Aorta (tissue), 5 donors: ENCODE results near the gene RPS6KA4. TPM values are rescaled to one million over a fixed set of nuclear protein-coding genes. Genes with fewer than 3 reads are reported as not detected.

Experiments
- ATAC-seq: fragments of 200-7000 bp; cut with Tn5 transposase; one replicate; pipeline ENCODE4 v1.9.1; 2022; ENCODE audit warnings: moderate library complexity; ENCODE audit not compliant: low FRiP score
- DNase-seq, 2 donors: peaks; one replicate each; pipeline ENCODE4 v3.0.0-alpha.2; 2020
- H3K27ac ChIP-seq, 2 donors: one replicate each; pipeline ENCODE4 v1.5.1; 2013; ENCODE audit warnings: low read length in 2 of 2, mild to moderate bottlenecking in 2 of 2, moderate library complexity in 2 of 2, control low read depth in 1 of 2, inconsistent platforms in 1 of 2, low read depth in 1 of 2
- H3K27me3 ChIP-seq, 2 donors: one replicate each; pipeline ENCODE4 v1.6.1; 2013; ENCODE audit warnings: control low read depth in 1 of 2, low read length in 1 of 2, mild to moderate bottlenecking in 1 of 2, moderate library complexity in 1 of 2; ENCODE audit not compliant: insufficient read depth in 2 of 2, control insufficient read depth in 1 of 2
- H3K36me3 ChIP-seq, 2 donors: one replicate each; pipeline ENCODE4 v1.6.1; 2013; ENCODE audit warnings: control low read depth in 1 of 2, low read length in 1 of 2, mild to moderate bottlenecking in 1 of 2; ENCODE audit not compliant: insufficient read depth in 2 of 2, control insufficient read depth in 1 of 2
- H3K4me1 ChIP-seq, 2 donors: one replicate each; pipeline ENCODE4 v1.6.1; 2013; ENCODE audit warnings: low read length in 2 of 2, control low read depth in 1 of 2, mild to moderate bottlenecking in 1 of 2, moderate library complexity in 1 of 2; ENCODE audit not compliant: insufficient read depth in 2 of 2, control insufficient read depth in 1 of 2
- H3K4me3 ChIP-seq, 2 donors: one replicate each; pipeline ENCODE4 v1.5.1; 2013; ENCODE audit warnings: low read length in 2 of 2, control low read depth in 1 of 2, mild to moderate bottlenecking in 1 of 2
- H3K9me3 ChIP-seq: one replicate; pipeline ENCODE4 v1.6.1; 2013; ENCODE audit warnings: mild to moderate bottlenecking, low read length; ENCODE audit not compliant: control insufficient read depth
- WGBS, 2 donors: extraction: QIAGEN DNeasy Blood & Tissue Kit; methylation state at CpG; one replicate each; pipeline ENCODE4 v1.1.7; 2013; 5-methylcytosine and 5-hydroxymethylcytosine counted together
- intact Hi-C, 2 donors: fragments of 100-400 bp; cut with DNase I; formaldehyde crosslinking; loops; one replicate each; pipeline versions ENCODE4 v1.14.2 to v1.15.0; 2022
- polyA plus RNA-seq, 2 donors: library from polyadenylated mRNA; stranded (reverse); fragments of 200-250 nt; gene quantifications; one replicate each; pipeline ENCODE4 v1.2.3, GENCODE V29; 2013
- total RNA-seq, 2 donors: library from RNA; stranded (reverse); fragmentation: NEBNext Ultra II Directional; extraction: Animal tissue kit (Norgen Biotek cat#: 25700); gene quantifications; one replicate each; pipeline ENCODE4 v1.2.1, GENCODE V29; 2021
- donor health status: healthy with polysubstance abuse.
- donor health status: Bipolar disorder and iron deficiency.
- donor health status: DM: no; HTN: no; CAD: no.
- donor health status: DM: no; HTN: no; CAD: no.
- donor health status: DM: yes; HTN: yes; CAD: no.

The RPS6KA4 gene
- total and polyA plus RNA-seq, 4 donors = 14.1 to 31.8 (median 26.5) TPM

DNA sequence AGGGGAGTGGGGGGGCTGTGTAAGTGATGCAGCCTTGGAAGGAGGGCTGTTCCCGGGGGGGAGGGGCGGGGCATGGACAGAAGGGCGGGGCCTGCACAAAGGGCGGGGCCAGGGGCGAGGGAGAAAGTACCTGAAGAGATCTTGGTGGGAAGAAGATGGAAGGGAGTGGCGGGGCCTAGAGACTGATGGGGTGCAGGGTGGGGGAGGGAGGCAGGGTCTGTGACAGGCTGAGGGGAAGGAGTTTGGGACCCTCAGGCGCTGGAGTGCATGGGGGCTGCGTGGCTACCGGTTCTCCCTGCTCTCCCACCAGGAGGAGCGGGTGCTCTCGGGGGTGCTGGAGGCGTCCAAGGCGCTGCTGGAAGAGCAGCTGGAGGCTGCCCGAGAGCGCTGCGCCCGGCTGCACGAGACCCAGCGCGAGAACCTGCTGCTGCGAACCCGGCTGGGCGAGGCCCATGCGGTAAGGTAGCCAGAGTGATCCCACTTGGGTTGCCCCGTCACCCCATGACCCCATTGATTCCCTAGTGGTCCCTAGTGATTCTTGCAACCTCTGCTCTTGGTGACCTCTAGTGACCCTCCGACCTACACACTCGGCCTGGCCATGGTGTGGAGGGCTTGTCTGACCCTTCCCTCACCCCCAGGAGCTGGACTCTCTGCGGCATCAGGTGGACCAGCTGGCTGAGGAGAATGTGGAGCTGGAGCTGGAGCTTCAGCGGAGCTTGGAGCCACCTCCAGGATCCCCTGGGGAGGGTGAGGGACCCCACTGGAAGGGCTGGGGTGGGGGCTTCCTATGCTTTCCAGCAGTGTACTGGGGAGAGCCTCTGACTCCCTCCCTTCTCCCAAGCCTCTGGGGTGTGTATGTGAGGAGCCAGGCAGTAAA, 15.9 kb upstream of the RPS6KA4 start:
- intact Hi-C loops = no loop called here
- Histone ChIP-seq H3K27me3 (no peaks in the 10 kb centered on the region), H3K36me3 (no peaks in the 10 kb centered on the region), H3K27ac (no peak overlapping the region), H3K4me1 (no peaks in the 10 kb centered on the region), H3K4me3 (no peak overlapping the region), H3K9me3 (no peaks in the 10 kb centered on the region)
- WGBS, 2 donors = 59 to 66% methylated on average over 24 to 29 of the region's 29 CpGs
- ATAC-seq (no peak), DNase-seq (peak in 1 of 2 donors; percentile 50)

DNA sequence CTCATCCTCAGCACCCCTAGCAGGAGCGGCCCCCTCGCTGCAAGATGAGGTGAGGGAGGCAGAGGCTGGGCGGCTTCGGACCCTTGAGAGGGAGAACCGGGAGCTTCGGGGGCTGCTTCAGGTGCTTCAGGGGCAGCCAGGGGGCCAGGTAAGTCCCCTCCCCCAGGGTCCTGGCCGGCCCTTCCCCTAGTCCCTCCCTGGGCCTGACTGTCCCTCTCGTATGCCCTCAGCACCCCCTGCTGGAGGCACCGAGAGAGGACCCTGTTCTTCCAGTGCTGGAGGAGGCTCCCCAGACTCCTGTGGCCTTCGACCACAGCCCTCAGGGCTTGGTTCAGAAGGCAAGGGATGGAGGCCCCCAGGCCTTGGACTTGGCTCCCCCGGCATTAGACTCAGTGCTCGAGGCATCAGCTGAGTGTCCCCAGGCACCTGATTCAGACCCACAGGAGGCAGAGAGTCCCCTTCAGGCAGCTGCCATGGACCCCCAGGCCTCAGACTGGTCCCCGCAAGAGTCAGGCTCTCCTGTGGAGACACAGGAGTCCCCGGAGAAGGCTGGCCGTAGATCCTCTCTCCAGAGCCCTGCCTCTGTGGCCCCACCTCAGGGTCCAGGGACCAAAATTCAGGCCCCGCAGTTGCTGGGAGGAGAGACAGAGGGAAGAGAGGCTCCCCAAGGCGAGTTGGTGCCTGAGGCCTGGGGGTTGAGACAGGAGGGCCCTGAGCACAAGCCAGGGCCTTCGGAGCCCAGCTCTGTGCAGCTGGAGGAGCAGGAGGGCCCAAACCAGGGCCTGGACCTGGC, 15.0 kb upstream of the RPS6KA4 start:
- Histone ChIP-seq H3K36me3 (no peaks in the 10 kb centered on the region), H3K27me3 (no peaks in the 10 kb centered on the region), H3K4me3 (no peak overlapping the region), H3K27ac (no peak overlapping the region), H3K4me1 (no peaks in the 10 kb centered on the region), H3K9me3 (no peaks in the 10 kb centered on the region)
- no peak for ATAC-seq
- 82 to 85% methylated on average over 18 of the region's 18 CpGs for WGBS, 2 donors
- DNase-seq = no peak
- intact Hi-C loops = no loop called here

DNA sequence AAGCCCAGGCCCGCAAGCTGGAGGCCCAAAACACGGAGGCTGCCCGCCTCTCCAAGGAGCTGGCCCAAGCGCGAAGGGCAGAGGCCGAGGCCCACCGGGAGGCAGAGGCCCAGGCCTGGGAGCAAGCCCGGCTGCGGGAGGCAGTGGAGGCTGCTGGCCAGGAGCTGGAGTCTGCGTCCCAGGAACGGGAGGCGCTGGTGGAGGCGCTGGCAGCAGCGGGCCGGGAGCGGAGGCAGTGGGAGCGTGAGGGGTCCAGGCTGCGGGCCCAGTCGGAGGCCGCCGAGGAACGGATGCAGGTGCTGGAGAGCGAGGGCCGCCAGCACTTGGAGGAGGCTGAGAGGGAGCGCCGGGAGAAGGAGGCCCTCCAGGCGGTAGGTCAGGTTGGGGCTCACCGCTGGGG, 14.2 kb upstream of the RPS6KA4 start:
- no peaks in the 10 kb centered on the region for H3K4me1 ChIP-seq
- H3K36me3 ChIP-seq = no peaks in the 10 kb centered on the region
- ATAC-seq = no peak
- intact Hi-C loops = no loop called here
- no peaks in the 10 kb centered on the region for H3K27me3 ChIP-seq
- no peak overlapping the region for H3K4me3 ChIP-seq
- no peak for DNase-seq
- no peak overlapping the region for H3K27ac ChIP-seq
- WGBS, 2 donors = 94 to 96% methylated on average over 28 of the region's 28 CpGs
- H3K9me3 ChIP-seq = no peaks in the 10 kb centered on the region

DNA sequence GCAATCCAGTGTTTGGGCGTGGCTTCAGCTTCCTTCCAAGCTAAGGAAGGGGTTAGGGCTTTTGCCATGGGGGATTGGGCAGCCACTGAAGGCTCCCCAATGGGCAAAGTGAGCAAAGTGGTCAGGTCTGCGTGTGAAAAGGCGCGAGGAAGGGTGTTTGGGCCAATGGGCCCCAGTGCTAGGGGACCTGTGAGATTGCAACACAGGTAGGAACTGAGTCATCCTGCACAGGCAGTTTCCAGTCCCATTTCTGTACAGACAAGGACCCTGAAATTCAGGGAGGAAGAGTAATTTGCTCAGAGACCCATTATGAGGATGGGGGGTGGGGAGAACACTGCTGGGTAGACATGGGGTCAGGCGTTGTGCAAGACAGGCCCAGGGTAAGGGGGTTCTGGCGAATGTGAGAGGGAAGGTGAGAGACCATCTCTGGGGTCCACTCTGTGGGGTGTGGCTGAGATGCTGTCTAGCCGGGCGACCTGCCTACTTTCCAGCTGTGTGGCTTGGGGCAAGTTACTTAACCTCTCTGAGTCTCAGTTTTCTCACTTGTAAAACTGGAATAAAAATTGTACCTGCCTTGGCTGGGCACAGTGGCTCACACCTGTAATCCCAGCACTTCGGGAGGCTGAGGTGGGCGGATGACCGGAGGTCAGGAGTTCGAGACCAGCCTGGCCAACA, 11.6 kb upstream of the RPS6KA4 start:
- H3K36me3 ChIP-seq = no peaks in the 10 kb centered on the region

DNA sequence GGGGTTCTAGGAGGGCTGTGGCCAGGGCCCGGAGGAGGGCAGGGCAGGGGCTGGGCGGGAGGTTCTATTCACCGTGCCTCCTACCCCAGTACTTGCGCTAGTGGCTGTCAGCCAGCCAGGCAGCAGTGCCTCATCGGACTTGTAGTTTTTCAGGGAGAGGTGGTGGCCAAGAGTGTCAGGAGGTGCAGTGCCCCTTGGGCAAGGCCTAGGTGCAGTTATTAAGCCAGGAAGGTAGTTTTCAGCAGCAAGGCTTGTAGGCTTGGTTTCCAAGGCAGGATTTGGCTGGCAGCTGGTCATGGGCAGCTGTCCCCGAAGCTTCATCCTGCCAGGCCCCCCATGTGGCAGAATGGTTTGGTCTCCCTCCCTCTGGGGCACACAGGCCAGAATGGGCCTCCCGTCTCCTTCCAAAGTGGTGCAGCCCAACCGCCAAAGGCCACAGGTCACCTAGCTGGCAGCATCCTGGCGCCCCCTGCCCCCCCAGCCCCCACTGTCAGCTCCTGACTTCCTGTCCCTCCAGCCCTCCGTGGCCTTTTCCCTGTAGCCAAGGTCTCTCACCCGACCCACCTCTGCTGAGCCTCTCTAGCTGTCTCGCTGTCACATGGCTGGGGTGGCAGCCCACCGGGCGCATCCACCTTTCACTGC, 10.5 kb upstream of the RPS6KA4 start:
- 67 to 70% methylated on average over 13 to 14 of the region's 14 CpGs for WGBS, 2 donors
- Histone ChIP-seq H3K9me3 (no peaks in the 10 kb centered on the region), H3K27ac (no peak overlapping the region), H3K4me3 (no peak overlapping the region), H3K27me3 (no peaks in the 10 kb centered on the region), H3K4me1 (no peaks in the 10 kb centered on the region), H3K36me3 (no peaks in the 10 kb centered on the region)
- intact Hi-C loops = no loop called here
- no peak for ATAC-seq
- DNase-seq = peak in 1 of 2 donors; percentile 72

More for the DNA sequence above, 11.6 kb upstream of the RPS6KA4 start:
- Histone ChIP-seq H3K27me3 (no peaks in the 10 kb centered on the region), H3K9me3 (no peaks in the 10 kb centered on the region), H3K4me3 (no peak overlapping the region), H3K27ac (no peak overlapping the region), H3K4me1 (no peaks in the 10 kb centered on the region)
- WGBS, 2 donors = 90 to 95% methylated on average over 12 of the region's 12 CpGs
- DNase-seq (peak in 1 of 2 donors; percentile 42), ATAC-seq (no peak)
- intact Hi-C loops = no loop called here

DNA sequence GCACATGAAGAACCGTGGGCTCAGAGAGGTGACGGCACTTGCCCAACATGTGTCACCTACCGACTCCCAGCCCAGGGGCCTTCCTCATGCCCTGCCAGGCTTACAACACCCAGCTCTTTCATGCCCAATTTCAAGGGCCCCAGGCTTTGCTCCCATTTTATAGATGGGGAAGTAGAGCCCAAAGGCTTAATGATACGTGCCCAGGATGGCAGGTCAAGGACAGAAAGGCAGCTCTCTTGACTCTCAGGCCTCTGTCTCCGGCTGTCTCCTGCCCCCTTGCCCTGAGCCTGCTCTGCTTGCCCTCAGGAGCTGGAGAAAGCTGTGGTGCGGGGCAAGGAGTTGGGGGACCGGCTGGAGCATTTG, 10.0 kb upstream of the RPS6KA4 start:
- 92 to 93% methylated on average over 7 of the region's 7 CpGs for WGBS, 2 donors
- no peaks in the 10 kb centered on the region for H3K27me3 ChIP-seq
- ATAC-seq (no peak), DNase-seq (no peak)
- H3K9me3 ChIP-seq = no peaks in the 10 kb centered on the region
- no peak overlapping the region for H3K4me3 ChIP-seq
- H3K36me3 ChIP-seq = no peaks in the 10 kb centered on the region
- no peaks in the 10 kb centered on the region for H3K4me1 ChIP-seq
- H3K27ac ChIP-seq = no peak overlapping the region
- intact Hi-C loops = no loop called here

DNA sequence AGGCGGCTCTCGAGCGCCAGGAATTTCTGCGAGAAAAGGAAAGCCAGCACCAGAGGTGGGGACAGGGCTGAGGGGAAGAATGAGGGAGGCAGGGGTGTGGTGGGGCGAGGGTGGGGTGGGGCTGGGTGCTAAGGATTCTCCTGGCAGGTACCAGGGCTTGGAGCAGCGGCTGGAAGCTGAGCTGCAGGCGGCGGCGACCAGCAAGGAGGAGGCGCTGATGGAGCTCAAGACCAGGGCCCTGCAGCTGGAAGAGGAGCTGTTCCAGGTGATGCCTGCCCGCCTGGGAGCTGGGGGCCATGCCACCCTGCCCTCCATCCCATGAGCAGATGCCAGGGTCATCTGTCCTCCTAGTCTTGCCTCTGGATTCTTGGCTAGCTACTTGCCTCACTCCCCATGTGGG, 9.6 kb upstream of the RPS6KA4 start:
- ATAC-seq (no peak), DNase-seq (no peak)
- intact Hi-C loops = no loop called here
- Histone ChIP-seq H3K27me3 (no peaks in the 10 kb centered on the region), H3K9me3 (no peaks in the 10 kb centered on the region), H3K4me1 (no peaks in the 10 kb centered on the region), H3K36me3 (no peaks in the 10 kb centered on the region), H3K27ac (no peak overlapping the region), H3K4me3 (no peak overlapping the region)
- 89 to 94% methylated on average over 6 to 11 of the region's 11 CpGs for WGBS, 2 donors

DNA sequence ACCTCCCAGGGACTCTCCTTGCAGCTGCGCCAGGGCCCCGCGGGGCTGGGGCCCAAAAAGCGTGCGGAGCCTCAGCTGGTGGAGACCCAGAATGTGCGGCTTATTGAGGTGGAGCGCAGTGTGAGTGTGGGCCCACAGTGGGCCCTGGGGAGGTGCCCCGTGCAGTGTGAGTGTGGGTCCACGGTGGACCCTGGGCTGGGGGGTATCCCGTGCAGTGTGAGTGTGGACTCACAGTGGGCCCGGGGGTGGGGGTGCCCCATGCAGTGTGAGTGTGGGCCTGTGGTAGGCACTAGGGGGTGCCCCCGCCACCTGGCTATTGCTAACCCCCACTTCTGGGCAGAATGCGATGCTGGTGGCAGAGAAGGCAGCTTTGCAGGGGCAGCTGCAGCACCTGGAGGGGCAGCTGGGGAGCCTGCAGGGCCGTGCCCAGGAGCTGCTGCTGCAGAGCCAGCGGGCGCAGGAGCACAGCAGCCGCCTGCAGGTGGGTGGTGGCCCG, 7.8 kb upstream of the RPS6KA4 start:
- DNase-seq = peak in 1 of 2 donors; percentile 70
- ATAC-seq = no peak
- Histone ChIP-seq H3K9me3 (no peaks in the 10 kb centered on the region), H3K27me3 (no peaks in the 10 kb centered on the region), H3K27ac (no peak overlapping the region), H3K4me1 (no peaks in the 10 kb centered on the region), H3K4me3 (no peak overlapping the region), H3K36me3 (no peaks in the 10 kb centered on the region)
- intact Hi-C loops = no loop called here
- 93 to 96% methylated on average over 18 of the region's 18 CpGs for WGBS, 2 donors
